ENCODE measurements around the gene CNTNAP2. TPM values are rescaled to one million over a fixed set of nuclear protein-coding genes. Genes with fewer than 3 reads are reported as not detected.
A peak's percentile ranks its signal among the peaks of the same experiment; 100 is the strongest.

CNTNAP2 gene
- total and polyA plus RNA-seq, 2 of the 13 experiments (the other 11 are each of a cell fraction or from before 2014, with no cell fraction given) = 0.40 to 0.42 TPM

DNA sequence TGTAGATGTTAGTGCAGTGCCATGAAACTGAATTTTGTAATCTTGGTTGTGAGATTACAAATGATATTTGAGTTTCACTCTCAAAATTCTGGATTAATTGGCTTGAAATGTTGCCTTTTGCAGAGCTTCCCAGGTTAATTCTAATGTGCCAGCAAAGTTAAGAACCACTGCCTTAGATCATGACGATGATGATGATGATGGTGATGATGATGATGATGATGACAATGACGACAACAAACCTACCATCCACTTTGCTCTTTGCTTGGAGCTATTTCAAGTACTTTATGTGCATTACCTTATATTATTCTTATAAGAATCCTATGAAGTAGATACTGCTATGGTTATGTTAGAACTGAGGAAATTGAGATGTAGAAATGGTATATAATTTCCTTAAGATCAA lies 261.6 kb downstream of the CNTNAP2 start:
- 0% methylated on average over 2 of the region's 2 CpGs for WGBS (ENCODE audit: low lambda C conversion rate)
- CTCF ChIA-PET (ENCODE audit: low intra/inter-chr PET ratio, low total read pairs) = no interaction called here

More for the DNA sequence above, 261.6 kb downstream of the CNTNAP2 start:
- DNase-seq (ENCODE audit: low spot score) (no peak), ATAC-seq (no peak), FAIRE-seq (no peak)
- POLR2A ChIA-PET = no interaction called here
- H3K9me3 ChIP-seq (ENCODE audit: low read length) = peaks cover 46% of the 10 kb centered on the region
- no peaks in the 10 kb centered on the region for H3K36me3 ChIP-seq (replicated peaks in 1 of 2; ENCODE audit: control insufficient read depth in 1 of 2, insufficient read depth in 2 of 2, low read length in 2 of 2)
- no peaks in the 10 kb centered on the region for H3K4me1 ChIP-seq (ENCODE audit: insufficient read depth, low read length)
- H4K20me1 ChIP-seq (ENCODE audit: insufficient read depth, low read length) = no peaks in the 10 kb centered on the region
- intact Hi-C loops (cut with micrococcal nuclease; ENCODE audit: unreplicated experiment) = no loop called here
- no peak overlapping the region for H3K27ac ChIP-seq (ENCODE audit: extremely low read length, insufficient read depth, low read length)
- H3K9ac ChIP-seq (ENCODE audit: insufficient read depth, low read depth, low read length) = no peak overlapping the region
- H3K27me3 ChIP-seq (ENCODE audit: control insufficient read depth in 1 of 2, insufficient read depth in 2 of 2, low read length in 2 of 2) = no peaks in the 10 kb centered on the region
- BruUV-seq (replicated peaks) = no TSS peak
- H3K4me3 ChIP-seq (replicated peaks in 1 of 3; ENCODE audit: insufficient read depth in 1 of 3, low read depth in 2 of 3, low read length in 3 of 3) = no peak overlapping the region
- no peaks in the 10 kb centered on the region for H3K79me2 ChIP-seq (ENCODE audit: insufficient read depth, low read length)
- in situ Hi-C loops (cut with HindIII; ENCODE audit: extremely low pct_ligation_motif_present, low pct_unique_long_range_greater_than_20kb) = no loop called here
- H3K4me2 ChIP-seq (ENCODE audit: low read depth, low read length) = no peak overlapping the region
- TF ChIP-seq CREB1 (IDR thresholded peaks at IDR 0.05) = peak; percentile 88
- TF ChIP-seq CREB1 (CRISPR knock-in tag; IDR thresholded peaks at IDR 0.05) = no peak
- TF ChIP-seq, protein P1, sequence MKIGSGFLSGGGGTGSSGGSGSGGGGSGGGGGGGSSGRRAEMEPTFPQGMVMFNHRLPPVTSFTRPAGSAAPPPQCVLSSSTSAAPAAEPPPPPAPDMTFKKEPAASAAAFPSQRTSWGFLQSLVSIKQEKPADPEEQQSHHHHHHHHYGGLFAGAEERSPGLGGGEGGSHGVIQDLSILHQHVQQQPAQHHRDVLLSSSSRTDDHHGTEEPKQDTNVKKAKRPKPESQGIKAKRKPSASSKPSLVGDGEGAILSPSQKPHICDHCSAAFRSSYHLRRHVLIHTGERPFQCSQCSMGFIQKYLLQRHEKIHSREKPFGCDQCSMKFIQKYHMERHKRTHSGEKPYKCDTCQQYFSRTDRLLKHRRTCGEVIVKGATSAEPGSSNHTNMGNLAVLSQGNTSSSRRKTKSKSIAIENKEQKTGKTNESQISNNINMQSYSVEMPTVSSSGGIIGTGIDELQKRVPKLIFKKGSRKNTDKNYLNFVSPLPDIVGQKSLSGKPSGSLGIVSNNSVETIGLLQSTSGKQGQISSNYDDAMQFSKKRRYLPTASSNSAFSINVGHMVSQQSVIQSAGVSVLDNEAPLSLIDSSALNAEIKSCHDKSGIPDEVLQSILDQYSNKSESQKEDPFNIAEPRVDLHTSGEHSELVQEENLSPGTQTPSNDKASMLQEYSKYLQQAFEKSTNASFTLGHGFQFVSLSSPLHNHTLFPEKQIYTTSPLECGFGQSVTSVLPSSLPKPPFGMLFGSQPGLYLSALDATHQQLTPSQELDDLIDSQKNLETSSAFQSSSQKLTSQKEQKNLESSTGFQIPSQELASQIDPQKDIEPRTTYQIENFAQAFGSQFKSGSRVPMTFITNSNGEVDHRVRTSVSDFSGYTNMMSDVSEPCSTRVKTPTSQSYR (CRISPR knock-in tag; IDR thresholded peaks at IDR 0.05; ENCODE audit: borderline replicate concordance) = no peak
- TF ChIP-seq, protein P2, sequence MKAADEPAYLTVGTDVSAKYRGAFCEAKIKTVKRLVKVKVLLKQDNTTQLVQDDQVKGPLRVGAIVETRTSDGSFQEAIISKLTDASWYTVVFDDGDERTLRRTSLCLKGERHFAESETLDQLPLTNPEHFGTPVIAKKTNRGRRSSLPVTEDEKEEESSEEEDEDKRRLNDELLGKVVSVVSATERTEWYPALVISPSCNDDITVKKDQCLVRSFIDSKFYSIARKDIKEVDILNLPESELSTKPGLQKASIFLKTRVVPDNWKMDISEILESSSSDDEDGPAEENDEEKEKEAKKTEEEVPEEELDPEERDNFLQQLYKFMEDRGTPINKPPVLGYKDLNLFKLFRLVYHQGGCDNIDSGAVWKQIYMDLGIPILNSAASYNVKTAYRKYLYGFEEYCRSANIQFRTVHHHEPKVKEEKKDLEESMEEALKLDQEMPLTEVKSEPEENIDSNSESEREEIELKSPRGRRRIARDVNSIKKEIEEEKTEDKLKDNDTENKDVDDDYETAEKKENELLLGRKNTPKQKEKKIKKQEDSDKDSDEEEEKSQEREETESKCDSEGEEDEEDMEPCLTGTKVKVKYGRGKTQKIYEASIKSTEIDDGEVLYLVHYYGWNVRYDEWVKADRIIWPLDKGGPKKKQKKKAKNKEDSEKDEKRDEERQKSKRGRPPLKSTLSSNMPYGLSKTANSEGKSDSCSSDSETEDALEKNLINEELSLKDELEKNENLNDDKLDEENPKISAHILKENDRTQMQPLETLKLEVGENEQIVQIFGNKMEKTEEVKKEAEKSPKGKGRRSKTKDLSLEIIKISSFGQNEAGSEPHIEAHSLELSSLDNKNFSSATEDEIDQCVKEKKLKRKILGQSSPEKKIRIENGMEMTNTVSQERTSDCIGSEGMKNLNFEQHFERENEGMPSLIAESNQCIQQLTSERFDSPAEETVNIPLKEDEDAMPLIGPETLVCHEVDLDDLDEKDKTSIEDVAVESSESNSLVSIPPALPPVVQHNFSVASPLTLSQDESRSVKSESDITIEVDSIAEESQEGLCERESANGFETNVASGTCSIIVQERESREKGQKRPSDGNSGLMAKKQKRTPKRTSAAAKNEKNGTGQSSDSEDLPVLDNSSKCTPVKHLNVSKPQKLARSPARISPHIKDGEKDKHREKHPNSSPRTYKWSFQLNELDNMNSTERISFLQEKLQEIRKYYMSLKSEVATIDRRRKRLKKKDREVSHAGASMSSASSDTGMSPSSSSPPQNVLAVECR (CRISPR knock-in tag; IDR thresholded peaks at IDR 0.05; ENCODE audit: borderline replicate concordance) = no peak
- TF ChIP-seq, protein P3, sequence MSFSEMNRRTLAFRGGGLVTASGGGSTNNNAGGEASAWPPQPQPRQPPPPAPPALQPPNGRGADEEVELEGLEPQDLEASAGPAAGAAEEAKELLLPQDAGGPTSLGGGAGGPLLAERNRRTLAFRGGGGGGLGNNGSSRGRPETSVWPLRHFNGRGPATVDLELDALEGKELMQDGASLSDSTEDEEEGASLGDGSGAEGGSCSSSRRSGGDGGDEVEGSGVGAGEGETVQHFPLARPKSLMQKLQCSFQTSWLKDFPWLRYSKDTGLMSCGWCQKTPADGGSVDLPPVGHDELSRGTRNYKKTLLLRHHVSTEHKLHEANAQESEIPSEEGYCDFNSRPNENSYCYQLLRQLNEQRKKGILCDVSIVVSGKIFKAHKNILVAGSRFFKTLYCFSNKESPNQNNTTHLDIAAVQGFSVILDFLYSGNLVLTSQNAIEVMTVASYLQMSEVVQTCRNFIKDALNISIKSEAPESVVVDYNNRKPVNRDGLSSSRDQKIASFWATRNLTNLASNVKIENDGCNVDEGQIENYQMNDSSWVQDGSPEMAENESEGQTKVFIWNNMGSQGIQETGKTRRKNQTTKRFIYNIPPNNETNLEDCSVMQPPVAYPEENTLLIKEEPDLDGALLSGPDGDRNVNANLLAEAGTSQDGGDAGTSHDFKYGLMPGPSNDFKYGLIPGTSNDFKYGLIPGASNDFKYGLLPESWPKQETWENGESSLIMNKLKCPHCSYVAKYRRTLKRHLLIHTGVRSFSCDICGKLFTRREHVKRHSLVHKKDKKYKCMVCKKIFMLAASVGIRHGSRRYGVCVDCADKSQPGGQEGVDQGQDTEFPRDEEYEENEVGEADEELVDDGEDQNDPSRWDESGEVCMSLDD (CRISPR knock-in tag; IDR thresholded peaks at IDR 0.05; ENCODE audit: borderline replicate concordance) = no peak
- TF ChIP-seq ZSCAN30 (CRISPR knock-in tag; IDR thresholded peaks at IDR 0.05) = no peak
- no peak overlapping the region for H2AFZ ChIP-seq (ENCODE audit: low read length)
